Measurements from ENCODE around the gene NRXN3.

NRXN3 gene

GRCh38 chr14:78637908-78638475 is 467.8 kb downstream of the NRXN3 start:
- TF ChIP-seq CTCF (IDR thresholded peaks at IDR 0.05; ENCODE audit: insufficient read depth, low read length, poor library complexity, severe bottlenecking): no peak
- no peak for TF ChIP-seq EZH2phosphoT487 (conservative IDR thresholded peaks at IDR 0.05; ENCODE audit: low read length)
- no peaks in the 10 kb centered on the region for H3K79me2 ChIP-seq (ENCODE audit: insufficient read depth, low read length)
- H3K9ac ChIP-seq (ENCODE audit: low read length): no peak overlapping the region
- H3K36me3 ChIP-seq (ENCODE audit: low read length): no peaks in the 10 kb centered on the region
- H3K27ac ChIP-seq (ENCODE audit: low read depth, low read length): no peak overlapping the region
- H3K9me2 ChIP-seq (replicated peaks; ENCODE audit: insufficient read depth, low read length): no peaks in the 10 kb centered on the region; the same call in 1 of the 2 replicates
- H3K4me3 ChIP-seq (ENCODE audit: insufficient read depth, low read length, poor library complexity, severe bottlenecking): no peak overlapping the region
- H3K9me3 ChIP-seq (ENCODE audit: insufficient read depth, low read length): no peaks in the 10 kb centered on the region
- H2AFZ ChIP-seq (ENCODE audit: low read depth, low read length, severe bottlenecking): no peak overlapping the region
- H4K20me1 ChIP-seq (ENCODE audit: low read depth, low read length): no peaks in the 10 kb centered on the region
- H3K4me2 ChIP-seq (ENCODE audit: low read depth, low read length, poor library complexity, severe bottlenecking): no peak overlapping the region
- H3F3A ChIP-seq (ENCODE audit: insufficient read depth): no peaks in the 10 kb centered on the region
- no peaks in the 10 kb centered on the region for H3K27me3 ChIP-seq (ENCODE audit: low read length)

GRCh38 chr14:78638926-78639325 is 468.8 kb downstream of the NRXN3 start:
- TF ChIP-seq EZH2phosphoT487 (conservative IDR thresholded peaks at IDR 0.05; ENCODE audit: low read length) (no peak), CTCF (IDR thresholded peaks at IDR 0.05; ENCODE audit: insufficient read depth, low read length, poor library complexity, severe bottlenecking) (no peak)
- Histone ChIP-seq H3K4me3 (ENCODE audit: insufficient read depth, low read length, poor library complexity, severe bottlenecking) (no peak overlapping the region), H3K36me3 (ENCODE audit: low read length) (no peaks in the 10 kb centered on the region), H3K27me3 (ENCODE audit: low read length) (no peaks in the 10 kb centered on the region), H2AFZ (ENCODE audit: low read depth, low read length, severe bottlenecking) (no peak overlapping the region), H3F3A (ENCODE audit: insufficient read depth) (no peaks in the 10 kb centered on the region), H3K9me2 (replicated peaks; ENCODE audit: insufficient read depth, low read length) (no peaks in the 10 kb centered on the region; the same call in 1 of the 2 replicates), H3K9ac (ENCODE audit: low read length) (no peak overlapping the region), H3K27ac (ENCODE audit: low read depth, low read length) (no peak overlapping the region), H3K4me2 (ENCODE audit: low read depth, low read length, poor library complexity, severe bottlenecking) (no peak overlapping the region), H3K79me2 (ENCODE audit: insufficient read depth, low read length) (no peaks in the 10 kb centered on the region), H3K9me3 (ENCODE audit: insufficient read depth, low read length) (no peaks in the 10 kb centered on the region), H4K20me1 (ENCODE audit: low read depth, low read length) (no peaks in the 10 kb centered on the region)

GRCh38 chr14:78644824-78645559 is 474.8 kb downstream of the NRXN3 start:
- Histone ChIP-seq H2AFZ (ENCODE audit: low read depth, low read length, severe bottlenecking) (no peak overlapping the region), H3K4me3 (ENCODE audit: insufficient read depth, low read length, poor library complexity, severe bottlenecking) (no peak overlapping the region), H3K36me3 (ENCODE audit: low read length) (no peaks in the 10 kb centered on the region), H4K20me1 (ENCODE audit: low read depth, low read length) (no peaks in the 10 kb centered on the region), H3K9me2 (replicated peaks; ENCODE audit: insufficient read depth, low read length) (no peaks in the 10 kb centered on the region), H3K9ac (ENCODE audit: low read length) (no peak overlapping the region), H3K79me2 (ENCODE audit: insufficient read depth, low read length) (no peaks in the 10 kb centered on the region), H3K27me3 (ENCODE audit: low read length) (no peaks in the 10 kb centered on the region), H3K4me2 (ENCODE audit: low read depth, low read length, poor library complexity, severe bottlenecking) (no peak overlapping the region), H3F3A (ENCODE audit: insufficient read depth) (no peaks in the 10 kb centered on the region), H3K27ac (ENCODE audit: low read depth, low read length) (no peak overlapping the region), H3K9me3 (ENCODE audit: insufficient read depth, low read length) (no peaks in the 10 kb centered on the region)
- TF ChIP-seq CTCF (IDR thresholded peaks at IDR 0.05; ENCODE audit: insufficient read depth, low read length, poor library complexity, severe bottlenecking): no peak
- no peak for TF ChIP-seq EZH2phosphoT487 (conservative IDR thresholded peaks at IDR 0.05; ENCODE audit: low read length)
